HG03432 (cell line): ENCODE results near the gene TPD52L1.
"Not testable (repeated sequence)": the region's sequence is repeated elsewhere in the genome, so short reads cannot be mapped to it uniquely, and the experiment has no call there.

Experiments
- ATAC-seq: cut with Tn5 transposase; IDR thresholded peaks from one replicate; pipeline ENCODE4 v1.9.1; 2021; ENCODE audit warnings: mild to moderate bottlenecking, moderate library complexity; ENCODE audit not compliant: unreplicated experiment

TPD52L1 gene

GRCh38 chr6:125140808-125141207 lies 12.8 kb upstream of the TPD52L1 start:
- ATAC-seq: no peak

GRCh38 chr6:125142618-125143017 lies 11.0 kb upstream of the TPD52L1 start:
- ATAC-seq: no peak

GRCh38 chr6:125144822-125145221 lies 8.8 kb upstream of the TPD52L1 start:
- ATAC-seq: no peak

GRCh38 chr6:125149256-125150144 lies 4.1 kb upstream of the TPD52L1 start:
- ATAC-seq: no peak

- no peak for ATAC-seq
These were observed 1.9 kb upstream of the TPD52L1 start for GRCh38 chr6:125151700-125152099.

- peak; percentile 2 for ATAC-seq
These were observed 666 bp downstream of the TPD52L1 start for GRCh38 chr6:125154118-125154760.

- no peak for ATAC-seq
These were observed 1.2 kb downstream of the TPD52L1 start for GRCh38 chr6:125154761-125155135.

GRCh38 chr6:125155344-125155743 lies 1.8 kb downstream of the TPD52L1 start:
- no peak for ATAC-seq

- ATAC-seq: no peak
These were observed 2.9 kb downstream of the TPD52L1 start for GRCh38 chr6:125156496-125156895.

- no peak for ATAC-seq
These were observed 3.7 kb downstream of the TPD52L1 start for GRCh38 chr6:125157280-125157679.

GRCh38 chr6:125157725-125158124 lies 4.2 kb downstream of the TPD52L1 start:
- no peak for ATAC-seq

- ATAC-seq: not testable (repeated sequence)
These were observed 9.8 kb downstream of the TPD52L1 start for GRCh38 chr6:125163339-125163738.

- ATAC-seq: no peak
These were observed 10.2 kb downstream of the TPD52L1 start for GRCh38 chr6:125163811-125164210.

GRCh38 chr6:125164696-125165095 lies 11.1 kb downstream of the TPD52L1 start:
- no peak for ATAC-seq

GRCh38 chr6:125165256-125165655 lies 11.7 kb downstream of the TPD52L1 start:
- no peak for ATAC-seq

GRCh38 chr6:125165776-125166175 lies 12.2 kb downstream of the TPD52L1 start:
- ATAC-seq: no peak

- ATAC-seq: no peak
These were observed 13.1 kb downstream of the TPD52L1 start for GRCh38 chr6:125166711-125167110.

GRCh38 chr6:125167579-125167978 lies 14.0 kb downstream of the TPD52L1 start:
- ATAC-seq: no peak

GRCh38 chr6:125169058-125169457 lies 15.5 kb downstream of the TPD52L1 start:
- no peak for ATAC-seq

- no peak for ATAC-seq
These were observed 15.9 kb downstream of the TPD52L1 start for GRCh38 chr6:125169522-125169921.

- ATAC-seq: no peak
These were observed 16.8 kb downstream of the TPD52L1 start for GRCh38 chr6:125170376-125170775.
